GM18508 (cell line): ENCODE measurements around the gene NPAS3.

Experiments
- ATAC-seq: cut with Tn5 transposase; IDR thresholded peaks from one replicate; pipeline ENCODE4 v1.9.1; 2021; ENCODE audit warnings: moderate number of reproducible peaks; ENCODE audit not compliant: insufficient read depth, unreplicated experiment

The NPAS3 gene

GRCh38 chr14:33642691-33643244 is 704.1 kb downstream of the NPAS3 start:
- ATAC-seq = no peak

DNA sequence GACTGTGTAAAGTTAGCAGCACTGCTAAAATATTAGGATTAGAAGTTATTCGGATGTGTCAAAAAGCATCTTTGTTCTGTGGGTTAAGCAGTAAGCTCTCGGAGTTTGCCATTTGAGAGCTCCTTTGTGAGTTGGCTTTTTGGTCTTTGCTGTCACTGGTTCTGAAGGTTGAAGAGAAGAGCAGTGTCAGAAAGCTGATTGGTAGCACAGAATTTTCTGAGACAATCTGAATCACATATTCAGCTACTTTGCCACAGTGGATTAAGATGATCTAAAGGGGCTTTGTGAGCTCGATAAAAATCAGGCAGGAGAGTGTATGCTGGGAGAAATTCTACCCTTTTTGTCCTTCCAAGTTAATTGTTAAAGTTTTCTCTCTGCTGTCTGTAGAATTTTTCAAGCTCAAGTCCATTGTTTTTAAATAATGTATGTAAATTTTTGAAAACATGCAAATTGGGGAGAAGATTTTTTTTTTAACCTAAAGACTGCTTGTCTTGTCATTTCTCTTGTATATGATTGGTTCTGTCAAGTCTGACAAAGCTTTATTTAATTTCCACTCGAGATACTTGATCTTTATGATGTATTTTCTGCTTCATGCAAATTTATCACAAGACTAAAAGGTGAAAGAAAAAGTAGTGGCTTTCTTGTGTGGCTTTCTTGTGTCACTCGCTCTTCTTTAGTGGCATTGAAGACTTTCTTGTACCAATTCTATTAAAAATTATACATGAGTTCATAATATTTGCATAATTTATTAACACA is 704.9 kb downstream of the NPAS3 start:
- no peak for ATAC-seq

DNA sequence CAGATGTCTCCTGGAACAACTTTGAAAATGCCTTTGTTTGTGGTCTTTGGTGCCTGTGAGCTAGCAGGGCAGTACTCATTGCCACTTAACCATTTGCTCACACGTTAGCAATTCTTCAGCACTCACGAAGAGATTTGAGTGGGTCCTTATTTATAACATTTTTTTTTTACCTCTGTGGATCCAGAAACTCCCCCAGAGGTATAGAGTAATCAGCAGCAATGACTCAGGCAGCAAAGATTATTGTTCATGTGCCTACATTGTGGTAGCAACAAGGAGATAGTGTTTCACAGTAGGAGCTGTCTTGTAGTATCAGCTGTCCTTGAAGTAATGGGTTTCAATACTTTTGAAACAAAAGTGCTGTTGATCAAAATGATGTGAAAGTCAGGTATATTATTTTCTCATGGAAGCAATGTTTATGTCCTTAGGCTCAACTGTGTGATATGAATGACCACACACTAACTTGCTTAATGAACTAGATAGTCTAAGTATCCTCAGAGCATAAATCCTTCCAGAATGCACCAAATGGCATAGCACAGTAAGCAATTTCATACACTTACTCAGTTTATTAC is 708.1 kb downstream of the NPAS3 start:
- ATAC-seq = no peak

- no peak for ATAC-seq
Observed at GRCh38 chr14:33647385-33647786, 708.7 kb downstream of the NPAS3 start.

- no peak for ATAC-seq
Observed at GRCh38 chr14:33650430-33650829, 711.8 kb downstream of the NPAS3 start.

DNA sequence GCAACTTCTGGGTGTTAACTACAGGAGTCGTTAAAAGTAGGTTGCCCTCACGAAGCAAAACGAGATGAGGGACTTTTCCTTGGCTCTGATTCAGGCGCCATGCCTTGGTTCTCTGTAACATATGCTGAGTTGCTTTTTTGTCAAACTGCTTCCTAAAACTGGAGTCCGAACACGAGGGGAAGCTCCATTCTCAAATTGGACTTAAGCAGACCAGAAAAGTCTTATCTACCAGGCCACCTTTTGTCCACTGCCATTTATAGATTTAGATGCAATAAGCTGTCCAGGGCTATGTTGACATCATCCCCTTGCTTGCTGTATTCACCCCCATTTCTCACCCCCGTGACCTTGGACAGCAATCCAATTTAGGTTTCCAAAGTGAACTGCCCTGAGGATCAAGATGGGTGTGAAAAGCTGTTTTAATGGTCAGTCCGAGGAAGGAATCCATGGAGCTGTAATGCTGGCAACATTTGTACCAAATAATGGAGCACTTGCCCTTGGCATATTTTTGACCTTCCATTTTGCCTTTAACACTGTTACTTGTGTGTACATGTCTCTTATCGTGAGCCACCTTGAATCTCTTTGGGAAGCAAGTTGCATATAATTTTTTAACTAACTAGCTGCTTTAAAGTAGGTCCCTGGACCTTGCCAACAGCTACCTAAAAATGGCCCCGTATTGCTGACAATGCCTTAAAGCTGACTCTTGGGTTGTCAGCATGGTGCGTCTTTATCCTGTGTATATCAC is 714.1 kb downstream of the NPAS3 start:
- no peak for ATAC-seq

DNA sequence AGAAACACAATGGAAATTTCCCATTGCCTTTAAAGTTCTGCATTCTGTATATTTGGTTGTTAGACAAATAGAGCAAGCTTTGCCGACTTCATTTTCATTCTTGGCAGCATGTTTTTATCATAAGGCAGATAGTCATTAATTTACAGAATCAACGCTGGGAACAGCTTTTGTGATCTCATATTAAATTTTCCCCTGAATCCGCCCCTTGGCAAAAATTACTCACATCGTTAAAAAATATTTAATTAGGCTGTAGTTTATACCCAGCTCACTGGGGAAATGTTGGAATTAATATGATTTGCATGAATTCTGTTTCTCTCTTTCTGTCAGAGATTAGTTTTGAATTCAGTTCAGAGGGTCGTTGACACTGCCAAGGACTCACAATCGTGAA is 714.6 kb downstream of the NPAS3 start:
- no peak for ATAC-seq

GRCh38 chr14:33655421-33655820 is 716.7 kb downstream of the NPAS3 start:
- ATAC-seq = no peak

DNA sequence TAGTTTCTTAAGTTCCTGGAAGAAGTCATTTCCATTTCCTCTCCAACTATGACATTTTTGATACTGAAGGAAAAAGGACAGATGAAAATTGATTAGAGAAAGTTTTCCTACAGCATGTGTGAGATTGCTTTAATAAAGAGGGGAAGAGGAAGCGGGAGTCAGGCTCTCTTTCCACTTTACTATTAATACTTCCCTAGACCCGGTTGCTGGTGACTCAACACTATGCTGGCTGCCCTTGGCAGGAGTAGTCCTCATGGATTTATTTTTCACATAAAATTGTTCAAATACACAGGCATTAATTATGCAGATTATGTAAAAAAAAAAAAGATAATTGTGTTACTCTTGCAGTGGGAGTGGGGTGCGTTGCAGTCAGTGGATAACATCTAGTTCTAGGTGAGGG is 718.8 kb downstream of the NPAS3 start:
- ATAC-seq = no peak

GRCh38 chr14:33660248-33660647 is 721.6 kb downstream of the NPAS3 start:
- no peak for ATAC-seq

DNA sequence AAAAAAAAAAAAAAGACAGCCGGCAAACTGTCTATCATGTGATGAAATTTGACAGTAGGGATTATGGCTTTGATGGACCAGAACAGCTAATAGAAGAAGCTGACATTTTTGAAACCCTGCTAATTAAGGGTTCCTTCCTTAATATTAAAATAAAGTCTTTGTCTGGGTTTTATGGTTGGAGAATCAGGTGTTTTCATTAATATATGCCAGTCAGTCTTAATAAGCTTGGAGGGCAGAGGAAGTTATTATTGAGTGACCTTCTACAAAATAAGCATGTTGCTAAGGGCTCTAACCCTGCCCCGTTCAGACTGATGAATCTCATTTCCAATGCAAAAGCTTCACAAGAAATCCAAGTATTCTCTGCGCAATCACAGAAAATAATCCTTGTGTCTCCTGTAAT is 722.4 kb downstream of the NPAS3 start:
- no peak for ATAC-seq

- ATAC-seq = no peak
Observed at GRCh38 chr14:33668066-33668465, 729.4 kb downstream of the NPAS3 start.

GRCh38 chr14:33669111-33669510 is 730.4 kb downstream of the NPAS3 start:
- no peak for ATAC-seq

DNA sequence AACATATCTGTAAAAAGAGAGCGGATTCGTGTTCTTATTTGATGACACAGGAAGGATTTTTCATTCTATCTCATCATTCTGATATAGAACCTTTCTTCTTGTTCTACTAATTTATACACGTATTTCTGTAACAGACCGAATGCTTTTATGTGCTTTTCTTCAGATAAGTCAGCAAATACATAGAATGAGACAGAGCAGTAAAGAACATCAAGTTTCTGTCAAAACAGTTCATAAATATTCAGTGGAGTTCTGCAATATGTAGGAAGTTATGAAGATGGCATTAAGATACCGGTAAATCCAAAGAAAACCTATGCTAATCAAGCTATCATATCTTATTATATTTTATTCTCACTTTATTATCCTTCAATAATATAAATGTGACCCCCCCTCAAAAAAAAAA is 731.6 kb downstream of the NPAS3 start:
- no peak for ATAC-seq

GRCh38 chr14:33671556-33671955 is 732.9 kb downstream of the NPAS3 start:
- no peak for ATAC-seq

GRCh38 chr14:33674927-33675326 is 736.2 kb downstream of the NPAS3 start:
- ATAC-seq = no peak

GRCh38 chr14:33675415-33676130 is 736.9 kb downstream of the NPAS3 start:
- ATAC-seq = no peak

GRCh38 chr14:33676135-33676566 is 737.5 kb downstream of the NPAS3 start:
- no peak for ATAC-seq

GRCh38 chr14:33676891-33677290 is 738.2 kb downstream of the NPAS3 start:
- no peak for ATAC-seq

DNA sequence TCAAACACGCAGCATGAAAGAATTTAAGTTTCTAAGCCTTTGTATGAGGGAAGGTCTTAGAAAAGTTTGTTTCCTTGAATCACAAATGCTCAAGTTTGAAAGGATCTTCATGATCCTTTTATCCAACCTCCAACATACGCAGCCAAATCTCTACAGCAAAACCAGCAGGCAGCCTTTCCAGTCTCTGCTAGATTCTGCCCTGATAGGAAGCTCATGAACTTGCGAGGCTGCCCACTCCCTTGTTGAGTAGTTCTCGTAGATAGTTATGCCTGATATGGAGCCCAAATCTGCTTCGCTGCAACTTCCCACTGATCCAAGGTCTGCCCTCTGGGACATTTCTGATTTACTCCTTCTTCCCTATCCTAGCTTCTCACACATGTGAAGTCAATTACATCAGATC is 739.3 kb downstream of the NPAS3 start:
- ATAC-seq = no peak

- no peak for ATAC-seq
Observed at GRCh38 chr14:33679025-33679424, 740.3 kb downstream of the NPAS3 start.
